Left lobe of liver (tissue), 2 donors: ENCODE measurements around the gene IL21R. TPM values are rescaled to one million over a fixed set of nuclear protein-coding genes. Genes with fewer than 3 reads are reported as not detected.

ENCODE experiments used
- ATAC-seq: fragments of 200-7000 bp; cut with Tn5 transposase; one replicate; pipeline ENCODE4 v1.9.1; 2020; ENCODE audit warnings: mild to moderate bottlenecking, moderate library complexity
- DNase-seq: peaks from one replicate; pipeline ENCODE4 v3.0.0-alpha.2; 2020; ENCODE audit warnings: low spot score
- total RNA-seq: library from RNA; stranded (reverse); gene quantifications from one replicate; pipeline ENCODE4 v1.2.1, GENCODE V29; 2021
- donor health status: DM: no; HTN: no; CAD: no; lungs with moderate emphysema.
- donor health status: DM: no; HTN: yes; CAD: no.

IL21R gene
- total RNA-seq, 1 donor from 2014 or later = 0.33 TPM

- ATAC-seq = peak; percentile 75
- DNase-seq = no peak
Observed at GRCh38 chr16:27482397-27483087, 80.6 kb downstream of the IL21R start.

- no peak for DNase-seq
- peak; percentile 26 for ATAC-seq
Observed at GRCh38 chr16:27483088-27483437, 81.1 kb downstream of the IL21R start.

GRCh38 chr16:27483624-27484023 lies 81.7 kb downstream of the IL21R start:
- ATAC-seq (peak; percentile 16), DNase-seq (no peak)

GRCh38 chr16:27485126-27485525 lies 83.2 kb downstream of the IL21R start:
- ATAC-seq (no peak), DNase-seq (no peak)

- ATAC-seq (no peak), DNase-seq (no peak)
Observed at GRCh38 chr16:27485811-27486210, 83.8 kb downstream of the IL21R start.

GRCh38 chr16:27486344-27486743 lies 84.4 kb downstream of the IL21R start:
- DNase-seq (no peak), ATAC-seq (no peak)

GRCh38 chr16:27486760-27487159 lies 84.8 kb downstream of the IL21R start:
- no peak for ATAC-seq

GRCh38 chr16:27489421-27489820 lies 87.4 kb downstream of the IL21R start:
- ATAC-seq = no peak
- DNase-seq = no peak

More at GRCh38 chr16:27486760-27487159, 84.8 kb downstream of the IL21R start:
- no peak for DNase-seq

GRCh38 chr16:27489906-27490305 lies 87.9 kb downstream of the IL21R start:
- no peak for DNase-seq
- ATAC-seq = no peak

- DNase-seq (no peak), ATAC-seq (no peak)
Observed at GRCh38 chr16:27491894-27492587, 90.1 kb downstream of the IL21R start.

GRCh38 chr16:27492588-27492979 lies 90.6 kb downstream of the IL21R start:
- ATAC-seq = no peak
- no peak for DNase-seq

- no peak for ATAC-seq
- DNase-seq = no peak
Observed at GRCh38 chr16:27495191-27495590, 93.2 kb downstream of the IL21R start.

- no peak for DNase-seq
- ATAC-seq = no peak
Observed at GRCh38 chr16:27498031-27498825, 96.3 kb downstream of the IL21R start.

- DNase-seq (no peak), ATAC-seq (no peak)
Observed at GRCh38 chr16:27498916-27499658, 97.1 kb downstream of the IL21R start.

- DNase-seq = no peak
- no peak for ATAC-seq
Observed at GRCh38 chr16:27499659-27500055, 97.7 kb downstream of the IL21R start.

GRCh38 chr16:27500801-27501200 lies 98.8 kb downstream of the IL21R start:
- ATAC-seq = no peak
- DNase-seq = no peak

Other genes starting within 250 kb of the IL21R start
- 73.7 TPM for gene KDM8, start 198.6 kb upstream of the IL21R start, total RNA-seq
- gene NSMCE1, start 133.4 kb upstream of the IL21R start, total RNA-seq = 27.9 TPM
- gene IL4R, start 88.2 kb upstream of the IL21R start, total RNA-seq = 51.4 TPM
- 34.2 TPM for gene GTF3C1, start 147.7 kb downstream of the IL21R start, total RNA-seq
- gene KATNIP, start 148.0 kb downstream of the IL21R start, total RNA-seq = 7.1 TPM